ENCODE data around the gene HES5.

The HES5 gene

DNA sequence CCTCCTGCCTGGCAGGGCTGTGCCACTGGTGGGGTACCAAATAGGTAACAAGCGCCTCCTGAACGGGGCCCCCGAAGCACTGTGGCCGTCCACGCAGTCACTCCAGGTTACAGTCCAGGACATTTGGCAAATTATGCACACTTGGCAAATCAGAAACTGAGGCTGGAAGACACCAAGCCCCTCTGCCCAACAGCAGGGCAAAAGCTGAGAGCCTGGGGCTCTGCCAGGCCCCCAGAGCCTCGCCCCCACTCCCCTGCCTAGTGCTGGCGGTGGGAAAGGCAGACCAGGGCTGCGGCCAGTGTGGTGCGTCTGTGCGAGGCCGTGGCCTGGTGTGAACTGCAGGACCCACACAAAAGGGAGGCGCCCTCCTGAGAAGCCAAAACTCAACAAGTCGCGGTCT lies 13.1 kb downstream of the HES5 start:
- H3K4me3 ChIP-seq (ENCODE audit: control insufficient read depth, low read depth, low read length) = no peak overlapping the region
- TF ChIP-seq, protein P1, sequence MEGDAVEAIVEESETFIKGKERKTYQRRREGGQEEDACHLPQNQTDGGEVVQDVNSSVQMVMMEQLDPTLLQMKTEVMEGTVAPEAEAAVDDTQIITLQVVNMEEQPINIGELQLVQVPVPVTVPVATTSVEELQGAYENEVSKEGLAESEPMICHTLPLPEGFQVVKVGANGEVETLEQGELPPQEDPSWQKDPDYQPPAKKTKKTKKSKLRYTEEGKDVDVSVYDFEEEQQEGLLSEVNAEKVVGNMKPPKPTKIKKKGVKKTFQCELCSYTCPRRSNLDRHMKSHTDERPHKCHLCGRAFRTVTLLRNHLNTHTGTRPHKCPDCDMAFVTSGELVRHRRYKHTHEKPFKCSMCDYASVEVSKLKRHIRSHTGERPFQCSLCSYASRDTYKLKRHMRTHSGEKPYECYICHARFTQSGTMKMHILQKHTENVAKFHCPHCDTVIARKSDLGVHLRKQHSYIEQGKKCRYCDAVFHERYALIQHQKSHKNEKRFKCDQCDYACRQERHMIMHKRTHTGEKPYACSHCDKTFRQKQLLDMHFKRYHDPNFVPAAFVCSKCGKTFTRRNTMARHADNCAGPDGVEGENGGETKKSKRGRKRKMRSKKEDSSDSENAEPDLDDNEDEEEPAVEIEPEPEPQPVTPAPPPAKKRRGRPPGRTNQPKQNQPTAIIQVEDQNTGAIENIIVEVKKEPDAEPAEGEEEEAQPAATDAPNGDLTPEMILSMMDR (conservative IDR thresholded peaks at IDR 0.05; ENCODE audit: control insufficient read depth, insufficient read depth, low read depth, low read length) = no peak
- no peak for DNase-seq (ENCODE audit: low read depth)

DNA sequence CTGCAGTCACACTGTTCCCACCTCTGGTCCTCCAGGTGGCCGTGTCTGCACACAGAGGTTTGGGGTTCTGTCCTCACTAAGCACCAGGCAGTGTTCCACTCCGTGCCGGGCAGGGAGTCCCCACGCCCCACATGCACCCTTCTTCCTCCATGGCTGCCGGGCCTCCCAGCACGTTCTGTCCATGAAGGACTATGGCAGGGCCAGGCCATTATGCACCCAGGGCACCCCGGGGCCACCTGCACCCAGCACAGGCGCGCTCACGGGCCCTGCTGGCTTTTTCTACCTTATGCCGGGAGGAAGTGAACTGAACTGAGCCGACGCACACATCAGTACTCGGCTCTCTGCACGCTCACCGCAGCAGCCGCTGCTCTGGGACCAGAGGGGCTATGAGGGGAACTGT lies 13.9 kb downstream of the HES5 start:
- no peak overlapping the region for H3K4me3 ChIP-seq (ENCODE audit: control insufficient read depth, low read depth, low read length)
- DNase-seq (ENCODE audit: low read depth) = no peak
- TF ChIP-seq, protein P1 (conservative IDR thresholded peaks at IDR 0.05; ENCODE audit: control insufficient read depth, insufficient read depth, low read depth, low read length) = no peak

DNA sequence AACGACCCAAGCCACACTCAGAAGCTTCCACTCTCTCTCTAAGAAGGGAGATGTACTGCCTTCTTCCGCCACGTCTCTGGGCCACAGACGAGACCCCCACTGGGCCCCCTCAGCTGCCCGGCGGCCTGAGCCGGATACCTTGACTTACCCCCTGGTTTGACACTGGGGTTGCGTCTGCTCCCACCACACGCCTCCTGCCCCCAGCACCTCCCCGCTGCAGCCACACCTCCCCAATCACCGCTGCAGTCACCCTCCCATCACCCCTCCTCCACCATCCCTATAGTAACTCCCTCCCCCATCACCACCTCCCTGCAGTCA lies 14.3 kb downstream of the HES5 start:
- DNase-seq (ENCODE audit: low read depth) = no peak
- H3K4me3 ChIP-seq (ENCODE audit: control insufficient read depth, low read depth, low read length) = no peak overlapping the region
- TF ChIP-seq, protein P1 (conservative IDR thresholded peaks at IDR 0.05; ENCODE audit: control insufficient read depth, insufficient read depth, low read depth, low read length) = no peak

DNA sequence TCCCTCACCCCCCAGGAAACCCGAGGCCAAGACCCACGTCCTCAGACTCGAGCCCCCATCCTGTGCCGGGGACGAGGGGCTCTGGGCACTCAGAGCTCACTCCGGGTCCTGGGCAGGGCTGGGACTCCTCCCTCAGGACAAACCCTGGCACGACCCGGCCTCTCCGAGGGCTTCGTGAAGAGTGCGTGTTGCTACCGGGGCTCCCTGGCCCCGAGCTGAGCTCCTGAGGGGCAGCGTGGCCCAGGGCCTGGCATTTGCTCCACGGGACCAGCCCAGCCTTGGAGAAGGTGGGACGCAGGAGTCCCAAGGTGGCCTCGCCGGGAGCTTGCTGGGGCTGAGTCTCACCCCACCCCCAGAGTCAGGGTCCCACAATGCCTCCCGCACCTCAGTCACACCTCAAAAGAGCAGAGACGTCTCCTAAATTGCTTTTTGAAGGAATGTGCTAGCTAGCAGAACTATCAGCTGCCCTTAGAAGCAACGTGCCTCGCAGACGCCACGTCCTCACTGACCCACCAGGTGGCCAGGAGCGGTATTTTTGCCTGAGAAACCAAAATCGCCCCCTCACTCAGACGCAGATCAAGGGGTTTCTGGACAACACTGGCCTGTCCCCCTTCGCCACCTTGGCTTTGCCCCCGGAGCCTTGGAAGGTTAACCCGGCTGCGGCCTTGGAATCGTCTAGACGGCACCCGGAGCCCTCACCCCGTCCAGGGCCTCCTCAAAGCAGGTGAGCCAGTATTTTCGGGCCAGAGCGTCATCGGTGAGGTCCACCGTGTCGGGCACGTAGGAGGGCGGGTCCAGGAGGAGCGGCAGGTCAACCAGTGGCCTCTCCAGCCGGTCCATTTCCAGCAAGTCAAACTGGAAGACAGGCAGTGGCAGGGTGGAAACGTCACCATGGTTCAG lies 14.9 kb downstream of the HES5 start:
- TF ChIP-seq, protein P1 (conservative IDR thresholded peaks at IDR 0.05; ENCODE audit: control insufficient read depth, insufficient read depth, low read depth, low read length) = peak; percentile 4
- no peak for DNase-seq (ENCODE audit: low read depth)
- H3K4me3 ChIP-seq (ENCODE audit: control insufficient read depth, low read depth, low read length) = no peak overlapping the region

DNA sequence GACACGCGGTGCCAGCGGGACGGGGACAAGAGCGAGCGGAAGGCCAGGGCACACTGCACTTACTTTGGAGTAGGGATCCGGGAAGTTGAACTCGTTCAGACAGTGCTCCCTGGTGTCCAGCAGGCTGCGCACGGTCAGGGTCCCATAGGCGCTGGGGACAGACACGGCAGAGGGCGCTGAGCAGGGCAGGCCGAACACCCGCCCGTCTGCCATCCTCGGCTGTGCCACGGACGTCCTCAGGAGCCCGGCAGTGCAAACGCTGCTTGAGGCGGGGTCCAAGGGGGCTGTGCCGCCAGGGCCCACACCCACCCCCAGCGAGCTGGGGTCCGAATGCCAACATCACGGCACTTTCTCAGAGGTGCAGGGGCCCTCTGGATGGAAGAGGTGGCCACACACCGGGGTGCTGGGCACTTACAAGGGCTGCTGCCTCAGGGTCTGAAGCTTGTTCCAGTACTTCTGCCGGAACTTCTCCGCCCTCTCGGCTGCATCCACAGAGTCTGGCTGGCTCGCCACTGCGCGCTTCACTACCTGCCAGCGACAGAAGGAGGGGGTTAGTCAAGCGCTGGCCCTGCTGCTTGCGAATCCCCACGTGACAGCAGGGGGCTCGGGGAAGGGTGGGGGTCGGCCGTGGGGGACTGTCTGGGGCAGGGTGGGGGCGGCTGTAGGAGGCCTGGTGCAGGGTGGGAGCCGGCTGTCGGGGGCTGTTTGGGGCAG lies 16.0 kb downstream of the HES5 start:
- no peak overlapping the region for H3K4me3 ChIP-seq (ENCODE audit: control insufficient read depth, low read depth, low read length)
- TF ChIP-seq, protein P1 (conservative IDR thresholded peaks at IDR 0.05; ENCODE audit: control insufficient read depth, insufficient read depth, low read depth, low read length) = no peak
- DNase-seq (ENCODE audit: low read depth) = no peak

DNA sequence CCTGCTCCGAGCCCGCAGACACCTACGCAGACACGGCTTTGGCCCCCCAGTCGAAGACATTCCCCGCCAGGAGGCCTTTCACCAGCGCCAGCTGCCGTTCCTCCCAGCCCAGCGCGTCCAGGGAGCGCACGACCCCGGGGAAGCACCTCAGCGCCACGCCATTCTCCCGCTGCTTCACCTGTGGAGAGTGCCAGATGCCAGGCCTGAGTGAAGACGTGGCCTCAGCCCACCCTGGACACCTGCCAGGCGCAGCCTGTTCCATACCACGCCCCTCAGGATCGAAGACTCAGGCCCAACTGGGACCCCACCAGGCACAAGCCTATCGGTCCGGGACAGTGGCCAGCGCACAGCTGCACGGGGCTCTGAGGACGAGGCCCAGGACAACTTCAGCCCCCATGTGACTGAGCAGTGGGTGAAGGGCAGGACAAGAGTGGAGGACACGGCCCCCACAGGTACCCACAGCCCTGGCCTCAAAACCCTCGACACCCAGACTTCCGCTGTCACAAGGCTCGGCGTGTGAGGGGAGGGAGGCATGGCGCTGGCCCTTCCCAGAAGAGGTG lies 17.1 kb downstream of the HES5 start:
- H3K4me3 ChIP-seq (ENCODE audit: control insufficient read depth, low read depth, low read length) = no peak overlapping the region
- no peak for DNase-seq (ENCODE audit: low read depth)
- TF ChIP-seq, protein P1 (conservative IDR thresholded peaks at IDR 0.05; ENCODE audit: control insufficient read depth, insufficient read depth, low read depth, low read length) = no peak

Measured in fibroblast of mammary gland (primary cell).